Fibroblast of villous mesenchyme (primary cell): ENCODE results near the gene POLR3G. TPM values are rescaled to one million over a fixed set of nuclear protein-coding genes. Genes with fewer than 3 reads are reported as not detected.

Source experiments
- DNase-seq: peaks from one replicate; pipeline ENCODE4 v3.0.0-alpha.2; 2010; ENCODE audit warnings: low read depth
- H3K4me3 ChIP-seq: 2 replicates; pipeline ENCODE4 v1.5.1; 2011; ENCODE audit warnings: low read depth, mild to moderate bottlenecking, low read length
- total RNA-seq: library from RNA; depleted of rRNA; stranded (reverse); fragments of >200 nt; gene quantifications from 2 replicates; pipeline ENCODE4 v1.2.3, GENCODE V29; 2012
- TF ChIP-seq, protein P1 (sequence below): IDR thresholded peaks from 2 replicates; pipeline ENCODE4 v1.5.1; 2012; ENCODE audit warnings: low read depth, mild to moderate bottlenecking, low read length; ENCODE audit not compliant: insufficient read depth

The POLR3G gene
- total RNA-seq, 1 donor, result 5.2 TPM

GRCh38 chr5:90494043-90494442 is 19.4 kb downstream of the POLR3G start:
- TF ChIP-seq, protein P1, sequence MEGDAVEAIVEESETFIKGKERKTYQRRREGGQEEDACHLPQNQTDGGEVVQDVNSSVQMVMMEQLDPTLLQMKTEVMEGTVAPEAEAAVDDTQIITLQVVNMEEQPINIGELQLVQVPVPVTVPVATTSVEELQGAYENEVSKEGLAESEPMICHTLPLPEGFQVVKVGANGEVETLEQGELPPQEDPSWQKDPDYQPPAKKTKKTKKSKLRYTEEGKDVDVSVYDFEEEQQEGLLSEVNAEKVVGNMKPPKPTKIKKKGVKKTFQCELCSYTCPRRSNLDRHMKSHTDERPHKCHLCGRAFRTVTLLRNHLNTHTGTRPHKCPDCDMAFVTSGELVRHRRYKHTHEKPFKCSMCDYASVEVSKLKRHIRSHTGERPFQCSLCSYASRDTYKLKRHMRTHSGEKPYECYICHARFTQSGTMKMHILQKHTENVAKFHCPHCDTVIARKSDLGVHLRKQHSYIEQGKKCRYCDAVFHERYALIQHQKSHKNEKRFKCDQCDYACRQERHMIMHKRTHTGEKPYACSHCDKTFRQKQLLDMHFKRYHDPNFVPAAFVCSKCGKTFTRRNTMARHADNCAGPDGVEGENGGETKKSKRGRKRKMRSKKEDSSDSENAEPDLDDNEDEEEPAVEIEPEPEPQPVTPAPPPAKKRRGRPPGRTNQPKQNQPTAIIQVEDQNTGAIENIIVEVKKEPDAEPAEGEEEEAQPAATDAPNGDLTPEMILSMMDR, result no peak
- H3K4me3 ChIP-seq, result no peak overlapping the region

DNA sequence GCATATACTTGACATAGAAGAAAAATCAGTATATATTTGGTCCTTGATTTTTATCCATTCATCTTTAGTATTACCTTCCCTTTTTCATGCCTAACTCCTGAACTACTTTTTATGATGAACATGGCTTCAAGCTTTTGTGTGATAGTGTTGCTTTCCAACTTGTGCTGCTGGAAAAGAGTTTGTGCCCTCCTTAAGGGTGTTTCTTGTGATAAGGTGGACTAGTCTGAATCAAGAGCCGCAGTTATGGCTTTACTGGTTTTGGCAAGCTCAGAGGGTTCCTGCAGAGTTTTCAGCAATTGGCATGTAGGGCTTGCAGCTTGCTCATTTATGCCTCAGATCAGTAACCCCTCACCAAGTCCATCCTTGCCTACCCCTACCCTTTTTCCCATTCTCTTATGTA is 20.5 kb downstream of the POLR3G start:
- no peak for DNase-seq
- TF ChIP-seq, protein P1, result no peak
- no peak overlapping the region for H3K4me3 ChIP-seq

More at GRCh38 chr5:90494043-90494442, 19.4 kb downstream of the POLR3G start:
- DNase-seq, result no peak

- TF ChIP-seq, protein P1, result no peak
- no peak overlapping the region for H3K4me3 ChIP-seq
- no peak for DNase-seq
Measured at GRCh38 chr5:90503596-90503995, 28.9 kb downstream of the POLR3G start.

DNA sequence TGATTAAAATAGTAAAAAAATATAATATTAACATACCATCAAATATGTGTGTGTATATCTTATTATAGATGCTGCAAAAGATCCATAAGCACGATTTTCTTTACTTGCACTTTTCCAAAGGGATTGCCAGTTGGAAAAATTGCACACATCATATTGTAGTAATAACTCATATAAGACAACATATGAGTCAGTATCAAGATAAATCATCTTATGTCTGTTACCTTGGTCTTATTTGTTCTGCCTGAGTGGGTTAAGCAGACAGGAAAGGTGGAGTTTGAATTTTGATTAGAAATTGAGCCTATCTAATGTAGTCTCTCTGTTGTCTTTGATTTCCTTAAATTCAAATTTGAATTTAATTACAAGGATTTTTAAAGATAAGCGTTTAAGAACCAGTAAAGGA is 30.1 kb downstream of the POLR3G start:
- DNase-seq, result no peak

DNA sequence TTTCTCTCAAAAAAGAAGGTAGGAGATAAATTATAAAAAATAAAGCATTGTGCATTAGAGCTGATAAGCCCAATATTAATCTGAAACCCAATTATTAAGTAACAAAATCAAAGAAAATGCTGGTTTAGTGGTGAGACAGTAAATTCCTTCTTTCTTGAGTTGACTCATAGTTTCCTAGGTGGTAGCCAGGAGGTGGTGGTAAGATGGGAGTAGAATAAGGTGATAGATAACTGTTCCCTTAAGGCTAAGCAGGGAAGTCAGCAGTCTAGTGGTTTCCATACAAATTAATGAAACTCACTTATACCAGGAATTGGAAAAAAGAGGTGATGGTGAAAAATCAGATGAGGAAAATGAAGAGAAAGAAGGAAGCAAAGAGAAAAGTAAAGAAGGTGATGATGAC is 31.6 kb downstream of the POLR3G start:
- DNase-seq, result no peak
- TF ChIP-seq, protein P1, result no peak
- H3K4me3 ChIP-seq, result no peak overlapping the region

More for the DNA sequence above, 30.1 kb downstream of the POLR3G start:
- no peak overlapping the region for H3K4me3 ChIP-seq
- TF ChIP-seq, protein P1, result no peak

DNA sequence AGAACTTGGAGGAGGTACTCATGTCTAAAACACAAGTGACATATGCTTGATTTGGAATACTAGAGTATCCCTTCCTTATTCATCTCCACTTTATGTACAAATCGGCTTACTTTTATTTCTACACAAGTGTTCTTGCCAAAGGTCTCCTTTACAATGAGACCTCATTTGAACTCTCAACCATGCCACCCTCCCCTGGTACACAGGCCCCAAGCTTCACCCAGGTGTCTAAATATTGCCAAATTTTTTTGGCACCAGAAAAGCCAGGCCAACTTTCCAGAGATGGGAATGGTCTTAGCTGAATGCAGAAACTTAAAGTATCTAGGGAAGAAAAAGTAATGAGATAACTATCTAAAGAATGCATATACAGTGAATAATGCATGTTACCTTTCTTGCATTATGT is 35.8 kb downstream of the POLR3G start:
- TF ChIP-seq, protein P1, result no peak
- no peak for DNase-seq
- H3K4me3 ChIP-seq, result no peak overlapping the region

- H3K4me3 ChIP-seq, result no peak overlapping the region
- no peak for DNase-seq
- TF ChIP-seq, protein P1, result no peak
Measured at GRCh38 chr5:90514520-90514919, 39.9 kb downstream of the POLR3G start.
